ENCODE results near the gene KCND3. TPM values are rescaled to one million over a fixed set of nuclear protein-coding genes. Genes with fewer than 3 reads are reported as not detected.
A peak's percentile ranks its signal among the peaks of the same experiment; 100 is the strongest.

The KCND3 gene
- total RNA-seq, 1 experiment from 2014 or later: 0.15 TPM

- Histone ChIP-seq H3K23me2 (ENCODE audit: insufficient read length, low read depth, low read length, poor library complexity, severe bottlenecking) (no peaks in the 10 kb centered on the region), H2BK20ac (ENCODE audit: low read depth, low read length, poor library complexity, severe bottlenecking) (peak overlapping the region; percentile 30), H3K9me3 (ENCODE audit: control insufficient read depth, low read depth, low read length) (no peaks in the 10 kb centered on the region), H3T11ph (ENCODE audit: low read length) (no peak overlapping the region), H2AK5ac (ENCODE audit: insufficient read length, low read length) (no peak overlapping the region), H4K5ac (ENCODE audit: insufficient read length, low read depth, low read length) (no peak overlapping the region), H2BK12ac (ENCODE audit: insufficient read length, low read depth, low read length) (no peak overlapping the region), H3K56ac (ENCODE audit: insufficient read length, low read depth, low read length) (no peak overlapping the region), H2AFZ (ENCODE audit: low read length) (no peak overlapping the region), H4K20me1 (ENCODE audit: control insufficient read depth, insufficient read depth, insufficient read length) (no peaks in the 10 kb centered on the region), H3K27ac (ENCODE audit: insufficient read length, low read depth, low read length) (no peak overlapping the region), H3K23ac (ENCODE audit: insufficient read length, low read depth, low read length) (no peak overlapping the region), H3K4ac (ENCODE audit: low read depth, low read length) (no peak overlapping the region), H3K9ac (ENCODE audit: extremely low read depth, insufficient read length, low read length) (no peak overlapping the region), H2BK120ac (ENCODE audit: low read depth, low read length, poor library complexity, severe bottlenecking) (no peak overlapping the region), H3K79me2 (ENCODE audit: insufficient read depth, low read length) (no peaks in the 10 kb centered on the region; the same call in 1 of the 2 replicates), H3K27me3 (ENCODE audit: insufficient read depth, low read length) (no peaks in the 10 kb centered on the region; the same call in 1 of the 2 replicates), H2BK5ac (ENCODE audit: insufficient read length, low read length) (no peak overlapping the region), H3K4me1 (ENCODE audit: insufficient read depth, low read length) (peaks cover 2% of the 10 kb centered on the region; the same call in 1 of the 2 replicates), H2BK15ac (ENCODE audit: low read depth, low read length) (no peak overlapping the region), H3K18ac (ENCODE audit: insufficient read length, low read depth, low read length) (no peak overlapping the region), H3K14ac (ENCODE audit: insufficient read depth, low read length) (no peak overlapping the region), H4K91ac (ENCODE audit: insufficient read length, low read depth, low read length) (no peak overlapping the region), H4K8ac (replicated peaks; ENCODE audit: insufficient read length, low read depth, low read length) (no peak overlapping the region), H3K4me2 (ENCODE audit: insufficient read depth, insufficient read length, low read length) (no peak overlapping the region), H3K79me1 (ENCODE audit: insufficient read depth, low read depth, low read length, poor library complexity, severe bottlenecking) (no peaks in the 10 kb centered on the region)
- Mint-ChIP-seq H3K36me3 (ENCODE audit: insufficient read depth in 1 of 3, low read depth in 3 of 3) (no peaks in the 10 kb centered on the region), H3K27me3 (ENCODE audit: low read depth) (no peaks in the 10 kb centered on the region), H3K4me3 (no peak overlapping the region), H3K27ac (no peak overlapping the region), H3K4me1 (peaks cover 6 to 8% of the 10 kb centered on the region in 2 experiments), H3K9me3 (no peaks in the 10 kb centered on the region)
- no peak for TF ChIP-seq CTCF (conservative IDR thresholded peaks at IDR 0.05)
- no peak for DNase-seq
- WGBS (ENCODE audit: extremely low coverage, insufficient read length, low lambda C conversion rate): no CpG with 5 or more reads among the region's 4 CpGs
These were observed 205.1 kb downstream of the KCND3 start for GRCh38 chr1:111784273-111784901.

Data from H9 (cell line).